Natural killer cell (primary cell): ENCODE data around the gene SLC4A7. TPM values are rescaled to one million over a fixed set of nuclear protein-coding genes. Genes with fewer than 3 reads are reported as not detected.

Experiments used
- ATAC-seq, 3 donors: fragments of 150-1000 bp in 2 of 3; fragments of 200-7000 bp in 1 of 3; cut with Tn5 transposase; 1 replicate in 1 of 3; 2 replicates in 2 of 3; pipeline ENCODE4 v1.10.0; 2021; ENCODE audit warnings: mild to moderate bottlenecking in 2 of 3, moderate library complexity in 2 of 3
- DNase-seq, 2 donors: peaks; one replicate each; pipeline versions ENCODE4 v3.0.0 to v3.0.0-alpha.2; 2013 to 2021; ENCODE audit warnings: mixed read lengths in 1 of 2
- H3K27ac ChIP-seq: one replicate; pipeline ENCODE4 v1.5.1; 2013; ENCODE audit warnings: mild to moderate bottlenecking, low read length
- H3K27me3 ChIP-seq: one replicate; pipeline ENCODE4 v1.6.1; 2013; ENCODE audit warnings: low read length; ENCODE audit not compliant: control insufficient read depth, insufficient read depth
- H3K36me3 ChIP-seq: one replicate; pipeline ENCODE4 v1.6.1; 2013; ENCODE audit warnings: low read length; ENCODE audit not compliant: control insufficient read depth, insufficient read depth
- H3K4me1 ChIP-seq: one replicate; pipeline ENCODE4 v1.6.1; 2013; ENCODE audit warnings: low read length; ENCODE audit not compliant: control insufficient read depth, insufficient read depth
- H3K4me3 ChIP-seq: one replicate; pipeline ENCODE4 v1.5.1; 2013; ENCODE audit warnings: low read length
- H3K9me3 ChIP-seq: one replicate; pipeline ENCODE4 v1.6.1; 2013; ENCODE audit warnings: low read length; ENCODE audit not compliant: control insufficient read depth, insufficient read depth
- H3K27ac Mint-ChIP-seq, 2 donors: one replicate each; pipeline ENCODE4 v1.8.0; 2022; ENCODE audit warnings: mild to moderate bottlenecking in 2 of 2, mixed read lengths in 2 of 2, moderate library complexity in 1 of 2
- H3K27me3 Mint-ChIP-seq, 2 donors: one replicate each; pipeline ENCODE4 v1.8.0; 2022; ENCODE audit warnings: low read depth in 2 of 2, mixed read lengths in 2 of 2
- H3K36me3 Mint-ChIP-seq: one replicate; pipeline ENCODE4 v1.8.0; 2022; ENCODE audit warnings: mixed read lengths
- H3K4me1 Mint-ChIP-seq, 2 donors: one replicate each; pipeline ENCODE4 v1.8.0; 2022; ENCODE audit warnings: mixed read lengths in 2 of 2
- H3K4me3 Mint-ChIP-seq: one replicate; pipeline ENCODE4 v1.8.0; 2022; ENCODE audit warnings: mild to moderate bottlenecking, moderate library complexity, mixed read lengths
- H3K9me3 Mint-ChIP-seq, 2 donors: one replicate each; pipeline ENCODE4 v1.8.0; 2022; ENCODE audit warnings: mixed read lengths in 2 of 2
- WGBS: methylation state at CpG from one replicate; pipeline ENCODE4 v1.1.7; 2013; ENCODE audit warnings: missing lambda C conversion rate; ENCODE audit not compliant: insufficient coverage; 5-methylcytosine and 5-hydroxymethylcytosine counted together
- intact Hi-C: fragments of 100-400 bp; cut with micrococcal nuclease; formaldehyde crosslinking; loops from one replicate; pipeline ENCODE4 v1.14.2; 2022
- total RNA-seq, 4 donors: library from RNA; stranded (reverse); fragments of 120-200 nt in 1 of 4; gene quantifications; one replicate each; pipeline versions ENCODE4 v1.2.3 to v1.2.4, GENCODE V29; 2013 to 2022
- TF ChIP-seq, protein P1 (sequence below): fragments of 200-600 bp; IDR thresholded peaks from one replicate; pipeline ENCODE4 v1.8.0; 2022; ENCODE audit warnings: antibody characterized with exemption

The SLC4A7 gene
- total RNA-seq, 3 donors from 2014 or later (not counting 1 experiment from before 2014, with no cell fraction given) = 36.4 to 48.0 (median 41.3) TPM

DNA sequence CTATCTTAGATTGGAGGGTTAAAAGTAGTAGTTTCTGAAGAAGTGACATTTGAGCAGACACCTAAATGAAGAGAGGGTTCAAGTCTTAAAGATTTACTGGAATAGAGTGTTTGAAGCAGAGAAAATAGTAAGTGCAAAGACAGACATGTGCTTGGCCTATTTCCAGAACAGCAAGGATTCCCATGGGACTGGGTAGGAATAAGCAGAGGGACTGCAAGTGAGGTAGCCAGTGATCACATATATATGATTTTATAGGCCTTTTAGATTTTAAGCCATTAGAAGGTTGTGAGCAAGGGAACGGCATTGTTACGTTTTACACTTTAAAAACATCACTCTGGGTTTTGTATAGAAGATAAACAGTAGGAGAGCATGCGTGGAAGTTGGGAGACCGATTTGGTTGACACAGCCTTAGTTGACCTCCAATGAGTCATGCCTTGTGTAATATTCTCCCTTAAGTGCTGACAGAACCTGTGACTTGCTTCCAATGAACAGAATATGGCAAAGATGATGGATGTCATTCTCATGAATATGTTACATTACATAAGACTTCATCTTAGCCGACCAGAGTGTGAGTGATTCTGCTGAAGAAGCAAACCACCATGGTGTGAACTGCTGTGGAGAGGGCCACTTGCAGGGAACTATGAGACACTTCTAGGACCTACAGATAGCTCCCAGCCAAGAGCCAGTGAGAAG is 37.1 kb upstream of the SLC4A7 start:
- TF ChIP-seq, protein P1, sequence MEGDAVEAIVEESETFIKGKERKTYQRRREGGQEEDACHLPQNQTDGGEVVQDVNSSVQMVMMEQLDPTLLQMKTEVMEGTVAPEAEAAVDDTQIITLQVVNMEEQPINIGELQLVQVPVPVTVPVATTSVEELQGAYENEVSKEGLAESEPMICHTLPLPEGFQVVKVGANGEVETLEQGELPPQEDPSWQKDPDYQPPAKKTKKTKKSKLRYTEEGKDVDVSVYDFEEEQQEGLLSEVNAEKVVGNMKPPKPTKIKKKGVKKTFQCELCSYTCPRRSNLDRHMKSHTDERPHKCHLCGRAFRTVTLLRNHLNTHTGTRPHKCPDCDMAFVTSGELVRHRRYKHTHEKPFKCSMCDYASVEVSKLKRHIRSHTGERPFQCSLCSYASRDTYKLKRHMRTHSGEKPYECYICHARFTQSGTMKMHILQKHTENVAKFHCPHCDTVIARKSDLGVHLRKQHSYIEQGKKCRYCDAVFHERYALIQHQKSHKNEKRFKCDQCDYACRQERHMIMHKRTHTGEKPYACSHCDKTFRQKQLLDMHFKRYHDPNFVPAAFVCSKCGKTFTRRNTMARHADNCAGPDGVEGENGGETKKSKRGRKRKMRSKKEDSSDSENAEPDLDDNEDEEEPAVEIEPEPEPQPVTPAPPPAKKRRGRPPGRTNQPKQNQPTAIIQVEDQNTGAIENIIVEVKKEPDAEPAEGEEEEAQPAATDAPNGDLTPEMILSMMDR = no peak
- intact Hi-C loops = no loop called here
- Histone ChIP-seq H3K4me3 (no peak overlapping the region), H3K36me3 (no peaks in the 10 kb centered on the region), H3K27me3 (no peaks in the 10 kb centered on the region), H3K4me1 (no peaks in the 10 kb centered on the region), H3K27ac (no peak overlapping the region), H3K9me3 (no peaks in the 10 kb centered on the region)
- no peak overlapping the region for H3K4me3 Mint-ChIP-seq
- no peaks in the 10 kb centered on the region for H3K9me3 Mint-ChIP-seq
- H3K27ac Mint-ChIP-seq = no peak overlapping the region
- no peaks in the 10 kb centered on the region for H3K27me3 Mint-ChIP-seq
- DNase-seq (no peak), ATAC-seq (peak; percentile 41 to 66 (median 43))
- 87% methylated on average over 5 of the region's 5 CpGs for WGBS
- peaks cover 0 to 4% of the 10 kb centered on the region in 2 donors for H3K4me1 Mint-ChIP-seq
- H3K36me3 Mint-ChIP-seq = no peaks in the 10 kb centered on the region

DNA sequence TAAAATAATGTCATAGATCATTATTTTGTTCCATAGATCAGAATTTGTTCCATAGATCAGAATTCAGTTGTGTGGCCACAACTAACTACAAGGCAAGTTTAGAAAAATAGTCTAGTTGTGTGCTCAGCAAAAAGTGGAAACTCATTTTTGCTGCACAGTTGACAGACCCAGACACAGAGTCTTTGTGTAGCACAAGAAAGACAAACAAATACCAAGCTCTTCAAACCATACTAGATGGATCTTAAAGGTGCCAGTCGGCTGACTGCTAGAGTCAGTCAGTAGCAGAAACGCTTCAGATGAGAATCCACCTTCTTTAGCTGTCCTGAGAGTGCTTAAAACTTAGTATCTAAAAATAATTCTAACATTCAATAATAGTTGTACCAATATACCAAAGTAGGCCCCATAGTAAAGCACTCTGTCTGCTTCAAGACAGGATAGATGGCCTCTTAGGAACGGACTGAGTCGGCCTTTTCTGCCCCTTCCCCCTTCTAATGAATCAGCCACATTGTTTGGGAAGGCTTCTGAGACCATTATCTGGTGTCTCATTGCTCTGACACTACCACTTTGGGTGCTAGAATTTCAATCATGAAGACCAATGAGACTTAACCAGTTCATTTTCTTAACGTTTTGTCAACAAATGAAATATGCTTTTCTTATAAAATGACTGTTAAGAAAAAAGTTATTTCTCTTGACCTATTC is 27.7 kb upstream of the SLC4A7 start:
- H3K27ac Mint-ChIP-seq = no peak overlapping the region
- WGBS = 88% methylated on average over 4 of the region's 5 CpGs
- H3K4me1 Mint-ChIP-seq = no peaks in the 10 kb centered on the region
- no peak for DNase-seq
- no peaks in the 10 kb centered on the region for H3K36me3 Mint-ChIP-seq
- no peak for ATAC-seq
- no peak overlapping the region for H3K4me3 Mint-ChIP-seq
- intact Hi-C loops = no loop called here
- no peaks in the 10 kb centered on the region for H3K27me3 Mint-ChIP-seq
- H3K36me3 ChIP-seq = no peaks in the 10 kb centered on the region
- no peaks in the 10 kb centered on the region for H3K9me3 Mint-ChIP-seq
- no peak overlapping the region for H3K27ac ChIP-seq
- no peaks in the 10 kb centered on the region for H3K27me3 ChIP-seq
- H3K9me3 ChIP-seq = no peaks in the 10 kb centered on the region
- TF ChIP-seq, protein P1 = no peak
- no peak overlapping the region for H3K4me3 ChIP-seq
- no peaks in the 10 kb centered on the region for H3K4me1 ChIP-seq

DNA sequence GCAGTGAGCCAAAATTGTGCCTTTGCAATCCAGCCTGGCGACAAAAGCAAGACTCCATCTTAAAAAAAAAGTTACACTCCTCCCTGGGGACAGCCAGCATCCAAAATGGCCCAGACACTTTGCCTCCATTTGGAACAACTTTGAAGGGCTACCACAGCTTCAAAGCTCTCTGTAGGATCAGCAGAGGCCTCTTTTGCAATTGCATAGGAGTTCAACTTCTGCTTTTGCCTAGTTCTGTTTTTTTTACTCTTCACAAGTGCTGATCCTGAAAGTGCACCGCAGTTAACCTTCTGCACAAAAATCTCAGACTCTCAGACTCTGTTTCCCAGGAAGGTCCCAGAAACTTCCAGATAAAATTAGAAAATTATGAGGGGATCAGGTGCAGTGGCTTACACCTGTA is 25.2 kb upstream of the SLC4A7 start:
- TF ChIP-seq, protein P1 = no peak
- Mint-ChIP-seq H3K27ac (no peak overlapping the region), H3K36me3 (no peaks in the 10 kb centered on the region), H3K4me3 (no peak overlapping the region), H3K27me3 (no peaks in the 10 kb centered on the region), H3K4me1 (no peaks in the 10 kb centered on the region), H3K9me3 (no peaks in the 10 kb centered on the region)
- intact Hi-C loops = no loop called here
- WGBS = 71% methylated on average over 2 of the region's 2 CpGs
- Histone ChIP-seq H3K4me3 (no peak overlapping the region), H3K27ac (no peak overlapping the region), H3K36me3 (no peaks in the 10 kb centered on the region), H3K9me3 (no peaks in the 10 kb centered on the region), H3K4me1 (no peaks in the 10 kb centered on the region), H3K27me3 (no peaks in the 10 kb centered on the region)
- DNase-seq (no peak), ATAC-seq (no peak)
